Tibial nerve (tissue), 4 donors: ENCODE data around the gene CD81. TPM values are rescaled to one million over a fixed set of nuclear protein-coding genes. Genes with fewer than 3 reads are reported as not detected.

ENCODE experiments used
- DNase-seq, 2 donors: peaks; one replicate each; pipeline ENCODE4 v3.0.0-alpha.2; 2019; ENCODE audit warnings: low spot score in 2 of 2
- H3K27ac ChIP-seq, 4 donors: fragments of 200-600 bp; sonication (generic) in 3 of 4; one replicate each; pipeline ENCODE4 v1.5.1; 2017 to 2019; ENCODE audit warnings: mild to moderate bottlenecking in 1 of 4
- H3K27me3 ChIP-seq, 2 donors: fragments of 200-600 bp; sonication (generic) in 1 of 2; one replicate each; pipeline versions ENCODE4 v1.5.1 to v1.6.0; 2017 to 2019
- H3K36me3 ChIP-seq, 3 donors: fragments of 200-600 bp; sonication (generic); one replicate each; pipeline ENCODE4 v1.5.1; 2018 to 2019
- H3K4me1 ChIP-seq, 4 donors: fragments of 200-600 bp; sonication (generic) in 3 of 4; one replicate each; pipeline ENCODE4 v1.5.1; 2017 to 2019
- H3K4me3 ChIP-seq, 4 donors: fragments of 200-600 bp; sonication (generic) in 3 of 4; one replicate each; pipeline ENCODE4 v1.5.1; 2017 to 2019; ENCODE audit warnings: mild to moderate bottlenecking in 1 of 4, moderate library complexity in 1 of 4
- H3K9me3 ChIP-seq, 4 donors: fragments of 200-600 bp; sonication (generic) in 3 of 4; one replicate each; pipeline ENCODE4 v1.5.1; 2017 to 2019
- CTCF ChIP-seq, 5 experiments: fragments of 200-600 bp in 3 of 5; fragments of 450-650 bp in 2 of 5; sonication (generic) in 3 of 5; IDR thresholded peaks; one replicate each; pipeline ENCODE4 v1.5.1; 2016 to 2019; ENCODE audit warnings: antibody characterized with exemption in 5 of 5, mild to moderate bottlenecking in 3 of 5, moderate library complexity in 2 of 5
- EP300 ChIP-seq, 2 donors: sonication (generic); formaldehyde crosslinking; IDR thresholded peaks; one replicate each; pipeline ENCODE4 v1.6.1; 2017; ENCODE audit warnings: antibody characterized with exemption in 2 of 2, mild to moderate bottlenecking in 1 of 2
- POLR2A ChIP-seq, 2 donors: fragments of 450-650 bp; IDR thresholded peaks; one replicate each; pipeline ENCODE4 v1.6.1; 2017; ENCODE audit warnings: antibody characterized with exemption in 2 of 2, mild to moderate bottlenecking in 2 of 2, moderate library complexity in 2 of 2
- WGBS, 2 donors: methylation state at CpG; one replicate each; pipeline ENCODE4 v1.1.5; 2018; 5-methylcytosine and 5-hydroxymethylcytosine counted together
- small RNA-seq: library from RNA; depleted of rRNA; stranded (forward); fragments of <200 nt; gene quantifications from one replicate; pipeline ENCODE3, GENCODE V24; 2016
- total RNA-seq, 4 donors: library from RNA; depleted of rRNA; stranded (reverse); fragments of >200 nt; gene quantifications; one replicate each; pipeline ENCODE4 v1.1.0, GENCODE V29; 2016

CD81 gene
- total RNA-seq, 4 donors from 2014 or later = 650 to 822 (median 674) TPM

DNA sequence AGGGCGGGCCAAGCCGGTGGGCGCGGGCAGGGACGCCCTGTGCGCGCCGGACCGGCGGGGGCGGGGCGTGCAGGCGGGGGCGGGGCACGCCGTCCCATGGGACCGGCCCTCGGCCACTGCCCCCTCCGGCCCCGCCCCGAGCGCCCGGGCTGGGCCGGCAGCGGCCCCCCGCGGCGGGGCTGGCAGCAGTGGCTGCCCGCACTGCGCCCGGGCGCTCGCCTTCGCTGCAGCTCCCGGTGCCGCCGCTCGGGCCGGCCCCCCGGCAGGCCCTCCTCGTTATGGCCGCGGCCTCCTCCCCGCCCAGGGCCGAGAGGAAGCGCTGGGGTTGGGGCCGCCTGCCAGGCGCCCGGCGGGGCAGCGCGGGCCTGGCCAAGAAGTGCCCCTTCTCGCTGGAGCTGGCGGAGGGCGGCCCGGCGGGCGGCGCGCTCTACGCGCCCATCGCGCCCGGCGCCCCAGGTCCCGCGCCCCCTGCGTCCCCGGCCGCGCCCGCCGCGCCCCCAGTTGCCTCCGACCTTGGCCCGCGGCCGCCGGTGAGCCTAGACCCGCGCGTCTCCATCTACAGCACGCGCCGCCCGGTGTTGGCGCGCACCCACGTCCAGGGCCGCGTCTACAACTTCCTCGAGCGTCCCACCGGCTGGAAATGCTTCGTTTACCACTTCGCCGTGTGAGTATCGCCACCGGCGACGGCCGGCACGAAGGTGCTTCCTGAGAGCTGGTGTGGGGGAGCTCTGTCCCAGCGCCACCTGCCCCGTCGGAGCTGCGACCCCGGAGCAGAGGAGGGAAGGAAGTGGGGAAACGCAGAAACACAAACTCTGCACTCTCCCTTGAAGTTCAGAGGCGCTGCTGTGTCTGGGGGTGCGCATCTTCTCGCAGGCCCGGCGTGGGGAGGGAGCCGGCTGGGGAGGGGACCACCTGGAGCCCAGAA lies 68.0 kb downstream of the CD81 start, which contains the start of gene KCNQ1:
KCNQ1 (plus strand) TSS at position 188 of the 925 bp plus-strand sequence; CDS start at position 279, 91 bp downstream.
- DNase-seq = no peak
- Histone ChIP-seq H3K36me3 (no peaks in the 10 kb centered on the region), H3K9me3 (peaks cover 0 to 10% (median 0%) of the 10 kb centered on the region in 4 donors), H3K4me1 (peaks cover 0 to 19% (median 8%) of the 10 kb centered on the region in 4 donors), H3K27me3 (peaks cover 0 to 63% of the 10 kb centered on the region in 2 donors), H3K27ac (peak within 1 kb of the TSS in 1 of 4 donors; percentile 68), H3K4me3 (peak within 1 kb of the TSS in 3 of 4 donors; percentile 9 to 49 (median 49))
- WGBS, 2 donors = 2% methylated on average over 37 to 77 of the region's 116 CpGs
- peak; percentile 33 for TF ChIP-seq POLR2A (IDR thresholded peaks at IDR 0.05)
- TF ChIP-seq EP300 (IDR thresholded peaks at IDR 0.05) = no peak
- peak in 1 of 5 experiments; percentile 10 for TF ChIP-seq CTCF (IDR thresholded peaks at IDR 0.05)

GRCh38 chr11:2445746-2446551 lies 68.8 kb downstream of the CD81 start:
- no peaks in the 10 kb centered on the region for H3K36me3 ChIP-seq
- H3K27me3 ChIP-seq = peaks cover 0 to 62% of the 10 kb centered on the region in 2 donors
- WGBS, 2 donors = 42 to 47% methylated on average over 19 of the region's 23 CpGs
- H3K9me3 ChIP-seq = peaks cover 0 to 10% (median 0%) of the 10 kb centered on the region in 4 donors
- H3K4me1 ChIP-seq = peaks cover 0 to 19% (median 8%) of the 10 kb centered on the region in 4 donors
- H3K27ac ChIP-seq = peak overlapping the region in 1 of 4 donors; percentile 45
- TF ChIP-seq EP300 (IDR thresholded peaks at IDR 0.05) (no peak), POLR2A (IDR thresholded peaks at IDR 0.05) (no peak), CTCF (IDR thresholded peaks at IDR 0.05) (no peak)
- DNase-seq = no peak
- H3K4me3 ChIP-seq = peak overlapping the region in 3 of 4 donors; percentile 9 to 49 (median 49)

DNA sequence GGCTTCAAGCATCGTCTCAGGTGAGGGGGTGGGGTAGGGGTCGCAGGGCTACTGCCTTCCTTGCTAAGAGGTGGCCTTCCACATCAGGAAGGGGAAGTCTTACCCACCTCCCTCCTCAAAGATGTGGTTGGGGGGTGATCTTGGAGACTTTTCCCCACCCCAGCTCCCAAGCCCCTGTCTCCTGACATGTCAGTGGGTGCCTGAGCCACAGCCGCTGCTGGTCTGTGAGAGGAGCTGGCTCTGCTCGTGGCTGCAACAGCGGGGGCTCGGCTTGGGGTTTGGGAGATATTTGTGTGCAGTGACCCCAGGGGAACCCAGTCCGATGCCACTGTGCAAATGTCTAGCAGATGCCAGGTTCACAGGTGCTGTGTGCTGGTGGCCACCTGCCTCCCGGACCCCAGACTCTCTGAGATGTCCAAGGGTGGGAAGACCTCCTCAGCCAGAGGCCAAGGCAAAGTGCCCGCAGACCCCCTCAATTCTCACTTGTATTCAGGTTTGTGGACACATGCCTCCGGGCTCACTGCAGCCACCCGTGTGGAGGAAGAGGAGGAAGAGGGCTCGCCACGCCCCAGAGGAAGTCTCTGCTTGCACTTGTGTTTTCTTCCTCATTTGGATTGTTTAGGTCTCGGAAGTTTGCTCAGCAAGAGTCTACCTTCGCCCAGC lies 69.6 kb downstream of the CD81 start:
- TF ChIP-seq CTCF (IDR thresholded peaks at IDR 0.05) (no peak), EP300 (IDR thresholded peaks at IDR 0.05) (no peak), POLR2A (IDR thresholded peaks at IDR 0.05) (no peak)
- Histone ChIP-seq H3K9me3 (peaks cover 0 to 10% (median 0%) of the 10 kb centered on the region in 4 donors), H3K4me1 (peaks cover 0 to 19% (median 8%) of the 10 kb centered on the region in 4 donors), H3K36me3 (no peaks in the 10 kb centered on the region), H3K27me3 (peaks cover 0 to 55% of the 10 kb centered on the region in 2 donors), H3K27ac (peak overlapping the region in 1 of 4 donors; percentile 45), H3K4me3 (peak overlapping the region in 2 of 4 donors; percentile 49)
- 67 to 70% methylated on average over 12 to 14 of the region's 15 CpGs for WGBS, 2 donors
- no peak for DNase-seq

Small RNAs within 50 kb of the gene (small RNA-seq; reads per million reads assigned to genes)
- not detected for gene RF00019

Other genes starting within 250 kb of the CD81 start
- gene IGF2, start 237.9 kb upstream of the CD81 start, total RNA-seq = 100 to 1,000 TPM; 131 to 246 (median 173) TPM
- gene INS, start 216.1 kb upstream of the CD81 start, total RNA-seq = 1 to 10 TPM in 1 of 4 donors, not detected in 3; 1.8 TPM
- 1 to 10 TPM in 1 of 4 donors, not detected in 3; 1.3 TPM for gene TH, start 205.5 kb upstream of the CD81 start, total RNA-seq
- 1 to 10 TPM in 3 of 4 donors, under 1 TPM in 1; 0.66 to 4.1 (median 3.0) TPM for gene ASCL2, start 106.7 kb upstream of the CD81 start, total RNA-seq
- 1 to 10 TPM in 2 of 4 donors, under 1 TPM in 2; 0.39 to 2.4 (median 1.1) TPM for gene C11orf21, start 75.4 kb upstream of the CD81 start, total RNA-seq
- gene TSPAN32, start 75.3 kb upstream of the CD81 start, total RNA-seq = 1 to 10 TPM; 1.8 to 9.0 (median 5.8) TPM
- 10 to 100 TPM; 44.8 to 54.3 (median 49.1) TPM for gene TSSC4, start 23.4 kb downstream of the CD81 start, total RNA-seq
- gene TRPM5, start 67.2 kb downstream of the CD81 start, total RNA-seq = not detected
- gene KCNQ1, start 67.7 kb downstream of the CD81 start, total RNA-seq = 10 to 100 TPM in 1 of 4 donors, 1 to 10 TPM in 3; 3.5 to 11.4 (median 7.5) TPM